CD4-positive, alpha-beta T cell treated with Interleukin-21 for 1 hour (primary cell): ENCODE results near the gene NTPCR.
A peak's percentile ranks its signal among the peaks of the same experiment; 100 is the strongest.

Experiments
- DNase-seq: peaks from one replicate; pipeline ENCODE4 v3.0.0-alpha.2; 2020

The NTPCR gene

DNA sequence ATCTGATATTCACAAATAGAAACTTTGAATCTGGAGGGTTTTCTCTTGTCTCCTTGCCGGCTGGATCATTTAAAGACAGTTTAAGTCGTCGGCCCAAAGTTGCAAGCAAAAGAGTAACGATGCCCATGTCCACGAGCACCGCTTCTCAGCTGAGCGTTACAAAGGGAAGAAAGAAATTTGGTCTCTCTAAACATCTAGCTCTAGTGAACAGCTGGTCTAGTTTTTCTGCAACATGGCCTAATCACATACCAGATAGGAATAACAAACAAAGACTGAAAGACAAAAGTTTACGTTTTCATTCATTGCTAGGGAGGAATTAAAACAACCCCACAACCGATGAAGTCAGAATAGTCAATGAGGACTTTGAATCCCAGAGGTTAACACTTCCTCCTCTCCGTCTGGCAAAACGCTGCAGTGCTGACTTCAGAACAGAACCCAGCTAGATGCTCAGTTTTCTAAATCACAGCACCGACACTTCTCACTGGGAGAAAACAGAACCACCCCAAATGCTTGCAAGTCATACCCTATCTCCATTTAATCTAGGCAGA is 69.4 kb downstream of the NTPCR start:
- DNase-seq = no peak

DNA sequence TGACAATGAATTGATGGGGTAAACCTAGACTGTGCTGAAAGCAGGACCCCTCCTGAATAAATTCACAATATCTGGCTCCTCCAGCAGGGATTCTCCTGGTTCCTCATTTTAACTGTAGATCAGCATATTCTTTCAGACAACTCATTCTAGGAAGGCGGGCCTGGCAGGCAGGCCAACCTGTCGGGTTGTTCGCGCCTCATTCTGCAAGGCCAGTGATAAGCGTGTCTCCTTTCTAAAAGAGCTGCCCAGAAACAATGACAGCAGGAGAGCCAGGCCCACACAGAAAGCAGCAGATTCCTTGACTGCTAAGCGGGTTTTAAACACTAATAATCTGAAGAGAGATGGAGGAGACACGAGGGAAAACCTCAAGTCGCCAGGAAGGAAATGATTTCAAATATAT is 70.0 kb downstream of the NTPCR start:
- DNase-seq = no peak

- DNase-seq = no peak
These were observed 71.8 kb downstream of the NTPCR start for GRCh38 chr1:233022246-233022645.

DNA sequence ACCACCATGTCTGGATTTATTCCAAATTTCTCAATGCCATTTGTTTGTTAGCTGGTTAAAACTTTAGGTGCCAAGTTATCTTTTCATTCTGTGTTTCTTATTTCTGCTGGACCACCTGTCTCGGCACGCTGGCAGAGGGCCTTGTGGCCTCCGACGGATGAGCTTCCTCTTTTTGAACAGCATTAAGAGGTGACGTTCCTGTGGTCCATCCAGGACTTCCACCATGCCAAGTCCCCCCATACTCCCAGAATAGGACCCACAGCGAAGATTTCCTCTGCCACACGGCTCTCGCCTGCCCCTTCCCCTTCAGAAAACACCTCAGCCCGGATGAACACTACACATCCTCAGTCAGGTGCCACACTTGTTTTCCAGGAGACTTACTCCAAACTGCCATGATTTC is 73.8 kb downstream of the NTPCR start:
- DNase-seq = no peak

DNA sequence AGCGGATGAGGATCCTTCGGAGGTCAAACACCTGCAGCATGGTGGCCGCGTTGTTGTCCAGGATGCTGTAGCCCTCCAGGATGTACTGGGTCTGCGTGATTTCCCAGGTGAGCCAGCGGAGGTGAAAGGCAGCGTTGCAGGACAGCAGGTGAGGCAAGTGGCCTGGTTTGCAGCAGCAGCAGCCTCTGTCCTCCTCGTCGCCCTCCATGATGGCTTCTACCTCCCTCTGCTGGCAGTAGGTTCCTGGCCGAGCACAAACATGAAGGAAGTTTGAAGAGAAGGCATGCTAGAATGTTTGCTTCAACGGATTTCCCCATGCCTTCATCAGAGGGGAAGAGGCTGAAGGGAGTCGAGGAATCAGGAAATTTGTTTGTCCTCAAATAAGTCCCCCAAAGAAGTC is 74.7 kb downstream of the NTPCR start:
- peak; percentile 6 for DNase-seq

GRCh38 chr1:233025567-233025966 is 75.2 kb downstream of the NTPCR start:
- DNase-seq = no peak

DNA sequence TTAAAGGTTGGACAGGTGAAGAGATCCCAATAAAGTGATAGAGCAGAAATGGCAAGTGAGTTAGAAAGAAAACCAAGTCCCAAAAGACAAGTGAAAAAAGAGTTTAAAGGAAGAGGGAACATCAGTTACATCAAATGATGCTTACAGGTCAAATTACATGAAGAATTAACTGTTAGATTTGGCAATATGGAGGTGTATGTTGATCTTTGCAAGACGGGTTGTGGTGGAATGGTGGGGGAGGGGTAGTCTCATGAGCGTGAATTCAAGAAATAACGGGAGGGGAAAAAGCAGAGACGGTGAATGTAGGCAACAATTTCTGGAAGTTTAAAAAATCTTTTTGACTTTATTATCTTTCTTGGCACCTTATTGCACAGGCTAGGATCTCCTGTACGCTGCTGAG is 76.6 kb downstream of the NTPCR start:
- no peak for DNase-seq

GRCh38 chr1:233031521-233031920 is 81.1 kb downstream of the NTPCR start:
- no peak for DNase-seq

- no peak for DNase-seq
These were observed 82.5 kb downstream of the NTPCR start for GRCh38 chr1:233032916-233033315.

DNA sequence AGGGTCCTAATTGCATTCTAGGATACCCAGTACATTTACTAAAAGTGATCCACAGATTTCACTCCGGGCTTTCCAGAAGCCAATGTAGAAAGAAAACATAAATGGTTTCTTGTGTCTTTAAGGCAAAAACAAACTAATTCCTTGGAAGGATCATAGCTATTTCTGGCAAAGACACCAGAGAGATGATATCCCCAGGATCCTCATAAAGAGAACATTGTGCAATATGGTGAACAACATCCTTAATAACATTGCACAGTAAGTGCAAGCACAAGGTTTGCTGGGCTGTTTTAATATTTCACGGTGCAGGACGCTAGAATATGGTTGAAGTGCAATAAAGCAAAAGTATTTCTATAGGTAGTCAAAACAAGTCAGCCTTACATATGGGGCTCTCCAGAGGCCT is 83.0 kb downstream of the NTPCR start:
- no peak for DNase-seq
